GM19452 (cell line): ENCODE results near the gene TRMT2A.
"Not testable (repeated sequence)": the region's sequence is repeated elsewhere in the genome, so short reads cannot be mapped to it uniquely, and the experiment has no call there.

Source experiments
- ATAC-seq: cut with Tn5 transposase; IDR thresholded peaks from one replicate; pipeline ENCODE4 v1.9.1; 2021; ENCODE audit not compliant: unreplicated experiment

The TRMT2A gene

GRCh38 chr22:20088263-20088648 is 28.8 kb downstream of the TRMT2A start:
- no peak for ATAC-seq

DNA sequence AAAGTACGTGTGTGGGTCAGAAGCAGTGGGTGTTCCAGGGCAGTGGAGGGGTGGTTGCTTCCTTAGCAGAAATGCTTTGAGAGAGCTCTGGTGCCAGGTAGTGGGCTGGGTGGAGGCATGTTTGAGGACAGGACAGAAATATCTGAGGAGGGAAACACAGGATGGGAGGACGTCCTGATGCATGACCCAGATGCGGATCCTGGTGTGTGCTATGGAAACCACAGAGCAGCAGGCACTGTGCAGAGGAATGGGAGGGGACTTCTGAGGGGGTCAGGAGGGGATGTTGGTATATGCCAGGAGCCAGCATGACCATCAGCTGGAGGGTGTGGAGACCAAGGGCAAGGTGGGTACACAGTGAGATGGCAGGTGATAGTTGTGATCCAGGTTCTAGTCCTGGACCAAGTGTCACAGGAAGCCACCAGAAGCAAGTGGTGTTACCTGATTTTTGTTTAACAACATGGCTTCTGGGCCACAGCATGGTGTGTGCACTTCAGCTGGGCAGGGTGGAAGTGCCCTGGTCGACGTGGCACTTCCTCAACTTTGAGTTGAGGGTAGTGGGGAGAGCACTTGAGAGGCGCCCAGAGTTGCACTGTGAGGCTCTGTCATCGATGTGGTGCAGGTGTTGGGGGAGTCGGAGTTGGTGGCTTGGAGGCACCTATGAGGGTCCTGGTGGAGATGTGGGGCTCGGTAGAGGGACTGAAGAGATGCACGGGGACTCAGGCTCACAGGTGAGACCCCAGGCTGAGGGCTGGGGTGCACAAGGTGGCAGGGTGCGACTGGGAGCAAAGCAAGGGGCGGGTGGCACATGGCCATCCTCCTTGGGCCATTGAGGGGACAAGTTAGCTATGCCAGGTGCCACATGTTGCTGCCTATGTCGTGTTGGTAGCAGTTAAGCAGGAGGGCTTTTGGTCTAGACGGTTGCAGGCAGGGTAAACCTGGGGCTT is 29.4 kb downstream of the TRMT2A start:
- ATAC-seq = no peak

- ATAC-seq = no peak
Observed at GRCh38 chr22:20086763-20087162, 30.3 kb downstream of the TRMT2A start.

DNA sequence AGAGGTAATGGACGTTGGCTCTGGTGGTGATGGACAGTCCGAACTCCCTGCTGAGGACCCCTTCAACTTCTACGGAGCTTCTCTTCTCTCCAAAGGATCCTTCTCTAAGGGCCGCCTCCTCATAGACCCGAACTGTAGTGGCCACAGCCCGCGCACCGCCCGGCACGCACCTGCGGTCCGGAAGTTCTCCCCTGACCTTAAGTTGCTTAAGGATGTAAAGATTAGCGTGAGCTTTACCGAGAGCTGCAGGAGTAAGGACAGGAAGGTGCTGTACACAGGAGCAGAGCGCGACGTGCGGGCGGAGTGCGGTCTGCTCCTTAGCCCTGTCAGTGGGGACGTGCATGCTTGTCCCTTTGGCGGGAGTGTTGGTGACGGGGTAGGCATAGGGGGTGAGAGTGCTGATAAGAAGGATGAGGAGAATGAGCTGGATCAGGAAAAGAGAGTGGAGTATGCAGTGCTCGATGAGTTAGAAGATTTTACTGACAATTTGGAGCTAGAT is 30.9 kb downstream of the TRMT2A start:
- no peak for ATAC-seq

DNA sequence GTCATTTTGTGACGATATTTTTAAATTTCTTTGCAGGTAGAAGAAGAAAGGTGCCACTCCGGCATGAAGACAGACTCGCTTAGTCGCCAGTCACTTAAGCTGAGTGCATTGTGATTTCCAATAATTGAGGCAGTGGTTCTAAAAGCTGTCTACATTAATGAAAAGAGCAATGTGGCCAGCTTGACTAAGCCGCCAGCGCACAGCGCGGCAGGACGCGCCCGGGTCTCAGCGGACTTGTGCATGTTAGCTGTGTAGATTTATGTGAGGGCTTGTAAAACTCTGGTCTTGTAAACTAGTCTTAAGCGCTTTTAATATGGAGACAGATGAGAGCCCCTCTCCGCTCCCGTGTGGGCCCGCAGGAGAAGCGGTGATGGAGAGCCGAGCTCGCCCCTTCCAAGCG is 31.4 kb downstream of the TRMT2A start:
- no peak for ATAC-seq

GRCh38 chr22:20084547-20085413 is 32.2 kb downstream of the TRMT2A start:
- ATAC-seq = no peak

- ATAC-seq = no peak
Observed at GRCh38 chr22:20083891-20084546, 33.0 kb downstream of the TRMT2A start.

- no peak for ATAC-seq
Observed at GRCh38 chr22:20083157-20083890, 33.7 kb downstream of the TRMT2A start.

DNA sequence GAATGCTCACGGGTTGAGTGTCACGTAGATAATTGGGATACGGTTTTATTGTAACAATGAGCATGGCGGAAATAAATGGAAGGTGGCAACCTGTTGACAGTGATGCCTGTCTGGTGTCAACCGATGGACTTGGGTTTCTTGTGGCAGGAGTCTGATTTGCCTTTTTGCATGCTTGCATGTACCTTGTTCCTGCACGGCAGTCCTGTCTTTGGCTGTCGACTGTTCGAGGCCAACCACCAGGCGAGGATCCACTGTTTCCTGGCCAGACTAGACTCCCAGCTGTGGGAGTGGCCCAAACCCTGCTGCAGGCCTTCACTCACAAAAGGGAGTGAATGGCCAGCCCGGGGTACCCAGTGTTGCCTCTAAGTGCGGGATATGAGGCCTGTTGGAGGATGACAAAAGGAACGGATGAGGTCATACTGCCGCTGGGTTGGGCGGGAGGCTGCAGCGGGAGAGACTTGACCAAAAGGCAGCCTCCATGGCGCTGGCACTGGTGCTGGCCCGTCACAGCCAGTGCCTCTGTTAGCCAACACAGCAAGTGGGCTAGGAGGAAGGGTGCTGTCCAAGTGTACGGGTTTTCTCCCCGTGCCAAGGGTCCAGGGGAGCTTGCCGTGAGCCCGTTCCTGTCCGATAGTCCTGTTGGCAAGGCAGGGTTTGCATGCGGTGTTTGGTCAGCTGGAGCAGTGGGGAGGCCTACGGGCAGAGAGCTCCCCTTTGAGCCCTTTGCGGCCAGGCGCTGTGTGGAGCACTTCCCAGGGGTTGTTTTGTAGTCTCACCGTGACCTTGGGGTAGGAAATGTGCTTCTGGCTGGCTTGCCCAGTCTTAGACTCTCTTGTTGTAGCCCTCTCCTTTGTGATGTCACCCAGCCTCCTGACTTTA is 36.0 kb downstream of the TRMT2A start:
- ATAC-seq = no peak

DNA sequence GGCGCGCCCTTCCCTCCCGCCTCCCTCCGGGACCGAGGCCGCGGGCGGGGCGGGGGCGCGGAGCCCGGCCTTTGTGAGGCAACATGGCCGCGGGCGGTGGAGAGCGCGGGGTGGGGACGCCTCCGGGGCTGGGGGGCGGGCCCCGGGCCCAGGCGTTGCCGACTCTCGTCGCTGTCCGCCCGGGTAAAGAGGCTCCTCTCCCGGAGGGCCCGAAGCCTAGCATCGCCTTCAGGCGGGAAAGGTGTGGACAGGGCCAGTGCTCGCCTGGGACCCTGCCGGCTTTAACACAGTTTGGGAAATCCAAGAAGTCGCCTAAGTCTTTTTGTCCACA is 36.6 kb downstream of the TRMT2A start:
- peak; percentile 74 for ATAC-seq

DNA sequence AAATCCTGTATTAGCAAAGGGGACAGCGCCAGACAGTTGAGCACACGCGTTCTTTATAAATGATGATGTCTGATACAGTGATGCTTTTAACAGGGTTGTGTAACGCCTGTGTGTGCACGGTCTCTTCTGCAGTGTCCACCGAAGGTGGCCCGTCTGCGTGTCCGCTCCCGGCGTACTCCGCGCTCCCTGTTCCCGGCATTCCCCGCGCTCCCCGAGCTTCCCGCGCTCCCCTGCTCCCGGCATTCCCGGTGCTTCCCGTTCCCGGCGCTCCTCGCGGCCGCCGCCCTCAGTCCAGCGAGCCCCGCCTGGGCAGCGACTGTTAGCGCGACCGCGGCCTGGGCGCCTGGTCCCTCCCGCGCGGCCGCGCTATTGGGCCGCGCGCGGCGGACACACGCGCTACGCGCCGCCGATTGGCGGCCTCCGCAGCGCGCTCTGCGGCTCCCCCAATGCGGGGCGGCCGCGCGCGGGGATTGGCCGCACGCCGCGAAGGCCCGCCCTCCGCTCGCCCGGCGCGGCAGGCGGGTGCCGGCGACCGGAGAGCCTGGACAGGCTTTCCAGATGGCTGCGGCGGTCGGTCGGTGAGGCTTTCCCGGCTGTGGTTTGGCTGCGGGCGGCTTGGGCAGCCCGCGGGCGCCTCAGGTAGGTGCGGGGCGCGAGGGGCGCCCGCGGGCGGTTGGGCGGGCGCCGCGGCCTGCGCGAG is 37.1 kb downstream of the TRMT2A start, which contains the start of gene DGCR8:
Gene DGCR8, plus strand, starts transcription at position 497 of the 700 bp plus-strand sequence. CDS start 5,723 bp downstream, outside the sequence.
- ATAC-seq = peak; percentile 86

GRCh38 chr22:20076627-20077172 is 40.3 kb downstream of the TRMT2A start:
- no peak for ATAC-seq

DNA sequence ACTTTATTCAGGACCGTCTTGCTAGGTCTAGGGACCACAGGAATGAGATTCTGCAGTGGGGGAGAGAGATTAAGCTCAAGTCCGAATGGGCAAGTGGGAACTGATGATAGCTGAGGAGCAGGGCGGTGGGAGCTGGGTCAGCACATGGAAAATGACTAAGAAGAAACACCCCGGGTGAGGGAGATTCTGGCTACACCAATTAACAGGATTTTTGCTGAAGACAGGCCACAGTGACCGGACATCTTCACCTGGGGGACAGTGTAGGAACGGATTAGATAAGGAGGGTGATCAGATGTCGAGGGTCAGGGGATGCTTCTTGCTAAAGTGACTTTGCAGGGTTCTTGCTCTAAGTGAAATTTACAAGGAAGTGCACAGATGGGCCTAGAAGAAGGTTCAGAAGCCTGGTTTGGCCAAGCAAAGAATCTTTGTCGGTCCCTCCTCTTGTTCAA is 45.5 kb downstream of the TRMT2A start:
- no peak for ATAC-seq

DNA sequence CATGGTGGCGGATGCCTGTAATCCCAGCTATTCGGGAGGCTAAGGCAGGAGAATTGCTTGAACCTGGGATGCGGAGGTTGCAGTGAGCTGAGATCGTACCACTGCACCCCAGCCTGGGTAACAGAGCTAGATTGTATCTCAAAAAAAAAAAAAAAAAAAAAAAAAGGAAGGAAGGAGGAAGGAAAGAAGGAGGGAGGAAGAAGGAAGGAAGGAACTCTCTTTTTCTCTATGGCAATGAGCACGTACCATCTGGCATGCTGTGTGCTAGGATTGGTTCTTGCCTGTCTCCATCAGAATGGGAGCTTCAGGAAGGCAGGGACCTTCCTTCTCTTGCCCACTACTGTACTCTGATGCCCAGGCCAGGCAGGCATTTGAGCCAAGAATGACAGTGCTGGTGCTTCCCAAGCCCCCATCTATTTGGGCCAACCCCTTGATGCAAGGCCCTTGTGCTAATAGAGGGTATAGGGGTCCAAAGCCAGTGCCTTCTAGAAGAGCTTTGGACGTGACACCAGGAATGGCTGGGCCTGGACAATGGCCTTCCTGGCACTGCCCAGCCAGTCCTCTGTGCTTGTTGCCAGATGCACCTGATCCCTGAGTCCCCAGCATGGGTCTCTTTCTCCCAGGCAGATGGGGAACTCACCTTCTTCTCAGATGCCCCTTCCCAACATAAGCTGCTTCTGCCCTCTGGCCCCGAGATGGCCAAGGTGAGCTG is 47.5 kb downstream of the TRMT2A start:
- ATAC-seq = no peak

DNA sequence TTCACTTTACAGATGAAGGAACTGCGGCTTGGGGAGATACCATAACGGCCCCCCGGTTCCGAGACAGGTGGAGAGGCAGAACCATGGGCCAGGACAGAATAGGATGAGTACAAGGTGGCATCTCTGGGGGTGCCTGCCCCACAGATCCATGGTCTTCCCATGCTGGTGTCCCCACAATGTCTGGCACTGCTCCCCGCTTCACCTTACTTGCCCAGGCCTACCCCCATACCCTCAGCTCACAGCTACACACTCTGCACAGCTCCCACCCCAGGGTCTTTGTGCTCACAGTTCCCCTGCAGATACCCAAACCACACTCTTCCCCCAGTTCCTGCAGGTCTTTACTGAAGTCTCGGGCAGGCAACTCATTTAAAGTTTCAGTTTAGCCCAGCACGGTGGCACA is 48.4 kb downstream of the TRMT2A start:
- no peak for ATAC-seq

GRCh38 chr22:20067384-20067682 is 49.7 kb downstream of the TRMT2A start:
- not testable (repeated sequence) for ATAC-seq

- no peak for ATAC-seq
Observed at GRCh38 chr22:20066617-20067383, 50.2 kb downstream of the TRMT2A start.
